ENCODE measurements around the gene PRX. TPM values are rescaled to one million over a fixed set of nuclear protein-coding genes. Genes with fewer than 3 reads are reported as not detected.
A peak's percentile ranks its signal among the peaks of the same experiment; 100 is the strongest.

Gene PRX
- total and polyA plus RNA-seq, 9 of the 15 experiments (the other 6 are each of a cell fraction or from before 2014, with no cell fraction given): 0.65 to 3.5 (median 1.7) TPM; not detected in 2

- no peak for TF ChIP-seq CHD7 (IDR thresholded peaks at IDR 0.05; ENCODE audit: low read depth, low read length)
- TF ChIP-seq NCOA2 (IDR thresholded peaks at IDR 0.05; ENCODE audit: partially characterized antibody in 2 of 2): no peak
- no peak for TF ChIP-seq MAFF (IDR thresholded peaks at IDR 0.05; ENCODE audit: low read length)
- no peak for TF ChIP-seq ATF4 (CRISPR knock-in tag; IDR thresholded peaks at IDR 0.05)
- peak; percentile 86 for TF ChIP-seq CBFA2T3 (IDR thresholded peaks at IDR 0.05)
- TF ChIP-seq FOXP4 (CRISPR knock-in tag; IDR thresholded peaks at IDR 0.05; ENCODE audit: borderline replicate concordance): no peak
- peak; percentile 100 for TF ChIP-seq ZFP36 (IDR thresholded peaks at IDR 0.05; ENCODE audit: low read depth, low read length, partially characterized antibody)
- peak in 1 of 2 experiments; percentile 26; a peak in 1 of 4 replicates for TF ChIP-seq MNT (conservative IDR thresholded peaks at IDR 0.05)
- no peak for TF ChIP-seq TCF15 (CRISPR knock-in tag; IDR thresholded peaks at IDR 0.05)
- peak; percentile 30; the same call in 1 of the 2 replicates for TF ChIP-seq NFIC (IDR thresholded peaks at IDR 0.05)
These were observed 42.0 kb downstream of the PRX start (continued) for GRCh38 chr19:40370997-40371801.
